ENCODE measurements around the gene WDR20. TPM values are rescaled to one million over a fixed set of nuclear protein-coding genes. Genes with fewer than 3 reads are reported as not detected.

The WDR20 gene
- polyA plus RNA-seq, 1 donor (not counting 4 experiments of a cell fraction or from before 2014, with no cell fraction given), result 24.5 TPM

- no peak overlapping the region for H2AFZ ChIP-seq (ENCODE audit: control insufficient read depth, low read length)
- no peak overlapping the region for H3K9ac ChIP-seq (ENCODE audit: control insufficient read depth, extremely low read depth, insufficient read depth, low read length)
- no peak for DNase-seq (ENCODE audit: low read depth, low spot score)
- no peak overlapping the region for H3K4me2 ChIP-seq (ENCODE audit: control insufficient read depth, extremely low read depth, insufficient read depth, low read depth, low read length)
- no peak overlapping the region for H3K27ac ChIP-seq (ENCODE audit: control insufficient read depth, insufficient read depth, low read length)
- H3K4me3 ChIP-seq (ENCODE audit: control insufficient read depth in 2 of 3, extremely low read depth in 1 of 3, insufficient read depth in 2 of 3, low read depth in 1 of 3, low read length in 3 of 3), result no peak overlapping the region
- FAIRE-seq, result no peak
- TF ChIP-seq EZH2 (IDR thresholded peaks at IDR 0.05; ENCODE audit: low read length) (no peak), CTCF (optimal IDR thresholded peaks at IDR 0.05 in 1 of 3, IDR thresholded peaks at IDR 0.05 in 1 of 3, conservative IDR thresholded peaks at IDR 0.05 in 1 of 3; ENCODE audit: extremely low read depth in 1 of 3, insufficient read depth in 2 of 3, low read length in 3 of 3) (no peak)
- H3K9me1 ChIP-seq (ENCODE audit: control insufficient read depth, extremely low read depth, insufficient read depth, low read length), result no peaks in the 10 kb centered on the region
- dilution Hi-C loops (cut with MboI; ENCODE audit: extremely low pct_ligation_motif_present, low sequenced_read_pairs), result no loop called here
- H3K4me1 ChIP-seq (ENCODE audit: control insufficient read depth, extremely low read depth, insufficient read depth, low read length), result peaks cover 20% of the 10 kb centered on the region
- H3K27me3 ChIP-seq (ENCODE audit: control insufficient read depth, extremely low read depth, insufficient read depth, low read length), result no peaks in the 10 kb centered on the region
- no peaks in the 10 kb centered on the region for H3K79me2 ChIP-seq (ENCODE audit: control insufficient read depth, insufficient read depth, low read length)
- no peaks in the 10 kb centered on the region for H4K20me1 ChIP-seq (ENCODE audit: control insufficient read depth, extremely low read depth, insufficient read depth, low read length)
- no peaks in the 10 kb centered on the region for H3K9me3 ChIP-seq (ENCODE audit: control insufficient read depth, low read depth, low read length)
- H3K36me3 ChIP-seq (ENCODE audit: control insufficient read depth in 2 of 2, extremely low read depth in 1 of 2, insufficient read depth in 2 of 2, low read length in 2 of 2), result peaks cover 3 to 15% of the 10 kb centered on the region in 2 experiments
Measured at GRCh38 chr14:102222751-102223150, 83.1 kb downstream of the WDR20 start.

- H3K9me1 ChIP-seq (ENCODE audit: control insufficient read depth, extremely low read depth, insufficient read depth, low read length), result no peaks in the 10 kb centered on the region
Measured at GRCh38 chr14:102223682-102224081, 84.0 kb downstream of the WDR20 start.

More at GRCh38 chr14:102223682-102224081, 84.0 kb downstream of the WDR20 start:
- DNase-seq (ENCODE audit: low read depth, low spot score) (no peak), FAIRE-seq (no peak)
- no peak overlapping the region for H2AFZ ChIP-seq (ENCODE audit: control insufficient read depth, low read length)
- H3K4me1 ChIP-seq (ENCODE audit: control insufficient read depth, extremely low read depth, insufficient read depth, low read length), result peaks cover 20% of the 10 kb centered on the region
- peaks cover 3 to 14% of the 10 kb centered on the region in 2 experiments for H3K36me3 ChIP-seq (ENCODE audit: control insufficient read depth in 2 of 2, extremely low read depth in 1 of 2, insufficient read depth in 2 of 2, low read length in 2 of 2)
- no peaks in the 10 kb centered on the region for H3K79me2 ChIP-seq (ENCODE audit: control insufficient read depth, insufficient read depth, low read length)
- H3K4me2 ChIP-seq (ENCODE audit: control insufficient read depth, extremely low read depth, insufficient read depth, low read depth, low read length), result no peak overlapping the region
- no peaks in the 10 kb centered on the region for H4K20me1 ChIP-seq (ENCODE audit: control insufficient read depth, extremely low read depth, insufficient read depth, low read length)
- dilution Hi-C loops (cut with MboI; ENCODE audit: extremely low pct_ligation_motif_present, low sequenced_read_pairs), result no loop called here
- TF ChIP-seq EZH2 (IDR thresholded peaks at IDR 0.05; ENCODE audit: low read length), result no peak
- TF ChIP-seq CTCF (optimal IDR thresholded peaks at IDR 0.05 in 1 of 3, IDR thresholded peaks at IDR 0.05 in 1 of 3, conservative IDR thresholded peaks at IDR 0.05 in 1 of 3; ENCODE audit: extremely low read depth in 1 of 3, insufficient read depth in 2 of 3, low read length in 3 of 3), result no peak
- H3K27ac ChIP-seq (ENCODE audit: control insufficient read depth, insufficient read depth, low read length), result no peak overlapping the region
- H3K9me3 ChIP-seq (ENCODE audit: control insufficient read depth, low read depth, low read length), result no peaks in the 10 kb centered on the region
- H3K4me3 ChIP-seq (ENCODE audit: control insufficient read depth in 2 of 3, extremely low read depth in 1 of 3, insufficient read depth in 2 of 3, low read depth in 1 of 3, low read length in 3 of 3), result no peak overlapping the region
- H3K9ac ChIP-seq (ENCODE audit: control insufficient read depth, extremely low read depth, insufficient read depth, low read length), result no peak overlapping the region
- H3K27me3 ChIP-seq (ENCODE audit: control insufficient read depth, extremely low read depth, insufficient read depth, low read length), result no peaks in the 10 kb centered on the region
